Measurements from ENCODE around the gene KRTCAP2. TPM values are rescaled to one million over a fixed set of nuclear protein-coding genes. Genes with fewer than 3 reads are reported as not detected.
A peak's percentile ranks its signal among the peaks of the same experiment; 100 is the strongest.

The KRTCAP2 gene
- polyA plus RNA-seq, 4 donors = 144 to 286 (median 201) TPM

- peak; percentile 87 to 94 for DNase-seq
- no peak for FAIRE-seq
- H3K36me3 ChIP-seq (ENCODE audit: control insufficient read depth in 3 of 3, insufficient read depth in 2 of 3, low read depth in 1 of 3, low read length in 3 of 3) = peaks cover 0 to 23% (median 0%) of the 10 kb centered on the region in 3 donors
- peak within 1 kb of the TSS; percentile 52 to 79 (median 73) for H3K4me3 ChIP-seq (ENCODE audit: low read depth in 1 of 3, low read length in 3 of 3)
- H3K27ac ChIP-seq (ENCODE audit: low read depth in 1 of 3, low read length in 2 of 3) = peak within 1 kb of the TSS; percentile 83 to 96 (median 90)
- H3K9me3 ChIP-seq (ENCODE audit: control insufficient read depth in 2 of 2, insufficient read depth in 1 of 2, low read depth in 1 of 2, low read length in 1 of 2) = no peaks in the 10 kb centered on the region
- H3K27me3 ChIP-seq (ENCODE audit: control insufficient read depth in 3 of 3, insufficient read depth in 3 of 3, low read length in 3 of 3) = no peaks in the 10 kb centered on the region
- 0% methylated on average over 41 to 42 of the region's 42 CpGs for WGBS, 3 donors
- H3K4me1 ChIP-seq (ENCODE audit: control insufficient read depth in 3 of 3, insufficient read depth in 2 of 3, low read depth in 1 of 3, low read length in 2 of 3) = peaks cover 4 to 21% (median 7%) of the 10 kb centered on the region in 3 donors
Observed at GRCh38 chr1:155139895-155140629, 33.0 kb downstream of the KRTCAP2 start, which contains the start of gene DPM3. DPM3 (minus strand) TSS chr1:155140531; CDS start chr1:155140240, 291 bp downstream.

- Histone ChIP-seq H3K4me3 (ENCODE audit: low read depth in 1 of 3, low read length in 3 of 3) (peak overlapping the region in 2 of 3 donors; percentile 61 to 67), H3K27me3 (ENCODE audit: control insufficient read depth in 3 of 3, insufficient read depth in 3 of 3, low read length in 3 of 3) (no peaks in the 10 kb centered on the region), H3K36me3 (ENCODE audit: control insufficient read depth in 3 of 3, insufficient read depth in 2 of 3, low read depth in 1 of 3, low read length in 3 of 3) (peaks cover 0 to 49% (median 3%) of the 10 kb centered on the region in 3 donors), H3K27ac (ENCODE audit: low read depth in 1 of 3, low read length in 2 of 3) (peak overlapping the region; percentile 81 to 99 (median 88)), H3K9me3 (ENCODE audit: control insufficient read depth in 2 of 2, insufficient read depth in 1 of 2, low read depth in 1 of 2, low read length in 1 of 2) (no peaks in the 10 kb centered on the region), H3K4me1 (ENCODE audit: control insufficient read depth in 3 of 3, insufficient read depth in 2 of 3, low read depth in 1 of 3, low read length in 2 of 3) (peaks cover 4 to 42% (median 7%) of the 10 kb centered on the region in 3 donors)
- no peak for FAIRE-seq
- DNase-seq = peak in 1 of 2 donors; percentile 4
- WGBS, 3 donors = 76 to 86% (median 85%) methylated on average over 6 of the region's 6 CpGs
Observed at GRCh38 chr1:155137154-155137949, 35.8 kb downstream of the KRTCAP2 start.

GRCh38 chr1:155136748-155137147, 36.4 kb downstream of the KRTCAP2 start:
- FAIRE-seq (no peak), DNase-seq (peak; percentile 42 to 65)
- WGBS, 3 donors = 15 to 23% (median 21%) methylated on average over 6 of the region's 6 CpGs
- no peaks in the 10 kb centered on the region for H3K27me3 ChIP-seq (ENCODE audit: control insufficient read depth in 3 of 3, insufficient read depth in 3 of 3, low read length in 3 of 3)
- H3K36me3 ChIP-seq (ENCODE audit: control insufficient read depth in 3 of 3, insufficient read depth in 2 of 3, low read depth in 1 of 3, low read length in 3 of 3) = peaks cover 0 to 55% (median 3%) of the 10 kb centered on the region in 3 donors
- peaks cover 4 to 45% (median 7%) of the 10 kb centered on the region in 3 donors for H3K4me1 ChIP-seq (ENCODE audit: control insufficient read depth in 3 of 3, insufficient read depth in 2 of 3, low read depth in 1 of 3, low read length in 2 of 3)
- H3K4me3 ChIP-seq (ENCODE audit: low read depth in 1 of 3, low read length in 3 of 3) = peak overlapping the region; percentile 32 to 67 (median 61)
- H3K9me3 ChIP-seq (ENCODE audit: control insufficient read depth in 2 of 2, insufficient read depth in 1 of 2, low read depth in 1 of 2, low read length in 1 of 2) = no peaks in the 10 kb centered on the region
- peak overlapping the region; percentile 81 to 99 (median 88) for H3K27ac ChIP-seq (ENCODE audit: low read depth in 1 of 3, low read length in 2 of 3)

GRCh38 chr1:155135415-155136028, 37.6 kb downstream of the KRTCAP2 start, which contains the start of gene SLC50A1:
SLC50A1 (plus strand) TSS chr1:155135852; CDS start chr1:155135912, 60 bp downstream.
- Histone ChIP-seq H3K36me3 (ENCODE audit: control insufficient read depth in 3 of 3, insufficient read depth in 2 of 3, low read depth in 1 of 3, low read length in 3 of 3) (peaks cover 0 to 63% (median 6%) of the 10 kb centered on the region in 3 donors), H3K27me3 (ENCODE audit: control insufficient read depth in 3 of 3, insufficient read depth in 3 of 3, low read length in 3 of 3) (no peaks in the 10 kb centered on the region), H3K27ac (ENCODE audit: low read depth in 1 of 3, low read length in 2 of 3) (peak within 1 kb of the TSS; percentile 96 to 99 (median 98)), H3K4me1 (ENCODE audit: control insufficient read depth in 3 of 3, insufficient read depth in 2 of 3, low read depth in 1 of 3, low read length in 2 of 3) (peaks cover 4 to 53% (median 7%) of the 10 kb centered on the region in 3 donors), H3K9me3 (ENCODE audit: control insufficient read depth in 2 of 2, insufficient read depth in 1 of 2, low read depth in 1 of 2, low read length in 1 of 2) (no peaks in the 10 kb centered on the region), H3K4me3 (ENCODE audit: low read depth in 1 of 3, low read length in 3 of 3) (peak within 1 kb of the TSS; percentile 61 to 79 (median 67))
- 0 to 1% (median 1%) methylated on average over 42 to 52 of the region's 52 CpGs for WGBS, 3 donors
- peak; percentile 90 to 97 for DNase-seq
- FAIRE-seq = no peak

- peaks cover 4 to 55% (median 7%) of the 10 kb centered on the region in 3 donors for H3K4me1 ChIP-seq (ENCODE audit: control insufficient read depth in 3 of 3, insufficient read depth in 2 of 3, low read depth in 1 of 3, low read length in 2 of 3)
- FAIRE-seq (no peak), DNase-seq (peak; percentile 95 to 98)
- H3K36me3 ChIP-seq (ENCODE audit: control insufficient read depth in 3 of 3, insufficient read depth in 2 of 3, low read depth in 1 of 3, low read length in 3 of 3) = peaks cover 0 to 67% (median 6%) of the 10 kb centered on the region in 3 donors
- H3K9me3 ChIP-seq (ENCODE audit: control insufficient read depth in 2 of 2, insufficient read depth in 1 of 2, low read depth in 1 of 2, low read length in 1 of 2) = no peaks in the 10 kb centered on the region
- H3K4me3 ChIP-seq (ENCODE audit: low read depth in 1 of 3, low read length in 3 of 3) = peak overlapping the region; percentile 61 to 79 (median 67)
- WGBS, 3 donors = 5 to 16% (median 10%) methylated on average over 18 of the region's 18 CpGs
- H3K27ac ChIP-seq (ENCODE audit: low read depth in 1 of 3, low read length in 2 of 3) = peak overlapping the region; percentile 96 to 99 (median 98)
- no peaks in the 10 kb centered on the region for H3K27me3 ChIP-seq (ENCODE audit: control insufficient read depth in 3 of 3, insufficient read depth in 3 of 3, low read length in 3 of 3)
Observed at GRCh38 chr1:155134880-155135414, 38.2 kb downstream of the KRTCAP2 start.

- Histone ChIP-seq H3K27ac (ENCODE audit: low read depth in 1 of 3, low read length in 2 of 3) (peak overlapping the region; percentile 96 to 99 (median 98)), H3K4me1 (ENCODE audit: control insufficient read depth in 3 of 3, insufficient read depth in 2 of 3, low read depth in 1 of 3, low read length in 2 of 3) (peaks cover 4 to 51% (median 7%) of the 10 kb centered on the region in 3 donors), H3K27me3 (ENCODE audit: control insufficient read depth in 3 of 3, insufficient read depth in 3 of 3, low read length in 3 of 3) (no peaks in the 10 kb centered on the region), H3K36me3 (ENCODE audit: control insufficient read depth in 3 of 3, insufficient read depth in 2 of 3, low read depth in 1 of 3, low read length in 3 of 3) (peaks cover 0 to 73% (median 6%) of the 10 kb centered on the region in 3 donors), H3K9me3 (ENCODE audit: control insufficient read depth in 2 of 2, insufficient read depth in 1 of 2, low read depth in 1 of 2, low read length in 1 of 2) (no peaks in the 10 kb centered on the region), H3K4me3 (ENCODE audit: low read depth in 1 of 3, low read length in 3 of 3) (peak overlapping the region in 1 of 3 donors; percentile 61)
- no peak for FAIRE-seq
- WGBS, 3 donors = 17 to 60% (median 39%) methylated on average over 1 of the region's 1 CpG
- DNase-seq = peak; percentile 20 to 25
Observed at GRCh38 chr1:155134322-155134721, 38.8 kb downstream of the KRTCAP2 start.

GRCh38 chr1:155133799-155134281, 39.3 kb downstream of the KRTCAP2 start:
- no peak overlapping the region for H3K4me3 ChIP-seq (ENCODE audit: low read depth in 1 of 3, low read length in 3 of 3)
- WGBS, 3 donors = 27 to 64% (median 36%) methylated on average over 5 to 7 of the region's 7 CpGs
- H3K36me3 ChIP-seq (ENCODE audit: control insufficient read depth in 3 of 3, insufficient read depth in 2 of 3, low read depth in 1 of 3, low read length in 3 of 3) = peaks cover 0 to 72% (median 6%) of the 10 kb centered on the region in 3 donors
- FAIRE-seq (no peak), DNase-seq (peak; percentile 7 to 59)
- H3K4me1 ChIP-seq (ENCODE audit: control insufficient read depth in 3 of 3, insufficient read depth in 2 of 3, low read depth in 1 of 3, low read length in 2 of 3) = peaks cover 4 to 49% (median 7%) of the 10 kb centered on the region in 3 donors
- H3K27ac ChIP-seq (ENCODE audit: low read depth in 1 of 3, low read length in 2 of 3) = peak overlapping the region; percentile 96 to 99 (median 98)
- H3K9me3 ChIP-seq (ENCODE audit: control insufficient read depth in 2 of 2, insufficient read depth in 1 of 2, low read depth in 1 of 2, low read length in 1 of 2) = no peaks in the 10 kb centered on the region
- no peaks in the 10 kb centered on the region for H3K27me3 ChIP-seq (ENCODE audit: control insufficient read depth in 3 of 3, insufficient read depth in 3 of 3, low read length in 3 of 3)

Data from small intestine (tissue), 7 donors.